Tibial nerve (tissue), 4 donors: ENCODE data around the gene KIRREL1. TPM values are rescaled to one million over a fixed set of nuclear protein-coding genes. Genes with fewer than 3 reads are reported as not detected.

Source experiments
- DNase-seq, 2 donors: peaks; one replicate each; pipeline ENCODE4 v3.0.0-alpha.2; 2019; ENCODE audit warnings: low spot score in 2 of 2
- H3K27ac ChIP-seq, 4 donors: fragments of 200-600 bp; sonication (generic) in 3 of 4; one replicate each; pipeline ENCODE4 v1.5.1; 2017 to 2019; ENCODE audit warnings: mild to moderate bottlenecking in 1 of 4
- H3K27me3 ChIP-seq, 2 donors: fragments of 200-600 bp; sonication (generic) in 1 of 2; one replicate each; pipeline versions ENCODE4 v1.5.1 to v1.6.0; 2017 to 2019
- H3K36me3 ChIP-seq, 3 donors: fragments of 200-600 bp; sonication (generic); one replicate each; pipeline ENCODE4 v1.5.1; 2018 to 2019
- H3K4me1 ChIP-seq, 4 donors: fragments of 200-600 bp; sonication (generic) in 3 of 4; one replicate each; pipeline ENCODE4 v1.5.1; 2017 to 2019
- H3K4me3 ChIP-seq, 4 donors: fragments of 200-600 bp; sonication (generic) in 3 of 4; one replicate each; pipeline ENCODE4 v1.5.1; 2017 to 2019; ENCODE audit warnings: mild to moderate bottlenecking in 1 of 4, moderate library complexity in 1 of 4
- H3K9me3 ChIP-seq, 4 donors: fragments of 200-600 bp; sonication (generic) in 3 of 4; one replicate each; pipeline ENCODE4 v1.5.1; 2017 to 2019
- EP300 ChIP-seq, 2 donors: sonication (generic); formaldehyde crosslinking; IDR thresholded peaks; one replicate each; pipeline ENCODE4 v1.6.1; 2017; ENCODE audit warnings: antibody characterized with exemption in 2 of 2, mild to moderate bottlenecking in 1 of 2
- POLR2A ChIP-seq, 2 donors: fragments of 450-650 bp; IDR thresholded peaks; one replicate each; pipeline ENCODE4 v1.6.1; 2017; ENCODE audit warnings: antibody characterized with exemption in 2 of 2, mild to moderate bottlenecking in 2 of 2, moderate library complexity in 2 of 2
- WGBS, 2 donors: methylation state at CpG; one replicate each; pipeline ENCODE4 v1.1.5; 2018; 5-methylcytosine and 5-hydroxymethylcytosine counted together
- total RNA-seq, 4 donors: library from RNA; depleted of rRNA; stranded (reverse); fragments of >200 nt; gene quantifications; one replicate each; pipeline ENCODE4 v1.1.0, GENCODE V29; 2016
- TF ChIP-seq, protein P1 (sequence below), 5 experiments: fragments of 200-600 bp in 3 of 5; fragments of 450-650 bp in 2 of 5; sonication (generic) in 3 of 5; IDR thresholded peaks; one replicate each; pipeline ENCODE4 v1.5.1; 2016 to 2019; ENCODE audit warnings: antibody characterized with exemption in 5 of 5, mild to moderate bottlenecking in 3 of 5, moderate library complexity in 2 of 5

The KIRREL1 gene
- total RNA-seq, 4 donors from 2014 or later, result 47.1 to 60.6 (median 50.7) TPM

DNA sequence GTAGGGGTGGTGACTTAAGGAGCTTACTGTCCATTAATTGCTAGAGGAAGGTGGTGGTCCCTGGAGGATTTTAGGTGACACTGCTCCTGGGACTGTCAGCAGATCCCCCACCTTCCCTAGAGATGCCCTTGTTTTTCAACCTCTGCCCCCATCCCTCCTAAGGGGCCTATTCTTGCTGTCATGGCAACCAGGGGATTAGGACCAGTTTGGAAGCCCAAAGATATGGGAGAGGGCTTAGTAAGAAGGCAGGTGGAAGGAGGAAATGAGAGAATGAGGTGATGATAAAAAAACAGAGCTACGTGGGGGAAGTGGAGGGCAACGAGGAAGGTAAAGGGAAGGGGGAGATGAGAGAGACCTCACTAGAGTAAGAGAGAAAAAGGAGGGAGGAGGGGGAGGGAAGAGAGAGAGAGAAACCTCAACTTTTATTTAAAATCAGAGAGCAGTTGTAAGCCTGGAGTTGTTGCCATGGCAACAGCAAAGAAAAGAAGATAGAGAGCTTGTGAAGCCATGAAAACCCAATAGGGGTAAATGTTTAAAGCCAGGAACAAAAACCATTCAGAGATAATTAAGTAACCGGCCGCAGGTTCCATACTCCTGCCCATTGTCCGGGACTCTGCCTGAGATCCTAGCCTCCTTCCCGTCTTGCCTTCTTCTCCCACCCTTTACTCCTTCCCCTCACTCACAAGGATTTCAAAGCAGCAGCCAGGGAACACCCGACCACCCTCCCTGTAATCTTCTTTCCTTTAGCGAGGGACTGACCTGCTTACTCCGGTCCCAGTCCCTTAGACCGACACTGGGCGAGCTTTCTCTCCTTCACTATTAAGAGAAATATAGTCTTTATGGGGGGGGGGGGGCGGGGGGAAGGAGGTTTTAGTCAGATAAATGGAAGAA, 20.6 kb downstream of the KIRREL1 start:
- Histone ChIP-seq H3K36me3 (no peaks in the 10 kb centered on the region), H3K27ac (peak overlapping the region; percentile 46 to 97 (median 80)), H3K9me3 (no peaks in the 10 kb centered on the region), H3K27me3 (no peaks in the 10 kb centered on the region), H3K4me3 (no peak overlapping the region), H3K4me1 (peaks cover 2 to 98% (median 70%) of the 10 kb centered on the region in 4 donors)
- 23 to 34% methylated on average over 12 of the region's 12 CpGs for WGBS, 2 donors
- TF ChIP-seq EP300 (IDR thresholded peaks at IDR 0.05), result no peak
- TF ChIP-seq, protein P1, sequence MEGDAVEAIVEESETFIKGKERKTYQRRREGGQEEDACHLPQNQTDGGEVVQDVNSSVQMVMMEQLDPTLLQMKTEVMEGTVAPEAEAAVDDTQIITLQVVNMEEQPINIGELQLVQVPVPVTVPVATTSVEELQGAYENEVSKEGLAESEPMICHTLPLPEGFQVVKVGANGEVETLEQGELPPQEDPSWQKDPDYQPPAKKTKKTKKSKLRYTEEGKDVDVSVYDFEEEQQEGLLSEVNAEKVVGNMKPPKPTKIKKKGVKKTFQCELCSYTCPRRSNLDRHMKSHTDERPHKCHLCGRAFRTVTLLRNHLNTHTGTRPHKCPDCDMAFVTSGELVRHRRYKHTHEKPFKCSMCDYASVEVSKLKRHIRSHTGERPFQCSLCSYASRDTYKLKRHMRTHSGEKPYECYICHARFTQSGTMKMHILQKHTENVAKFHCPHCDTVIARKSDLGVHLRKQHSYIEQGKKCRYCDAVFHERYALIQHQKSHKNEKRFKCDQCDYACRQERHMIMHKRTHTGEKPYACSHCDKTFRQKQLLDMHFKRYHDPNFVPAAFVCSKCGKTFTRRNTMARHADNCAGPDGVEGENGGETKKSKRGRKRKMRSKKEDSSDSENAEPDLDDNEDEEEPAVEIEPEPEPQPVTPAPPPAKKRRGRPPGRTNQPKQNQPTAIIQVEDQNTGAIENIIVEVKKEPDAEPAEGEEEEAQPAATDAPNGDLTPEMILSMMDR (IDR thresholded peaks at IDR 0.05), result no peak
- no peak for TF ChIP-seq POLR2A (IDR thresholded peaks at IDR 0.05)
- peak in 1 of 2 donors; percentile 44 for DNase-seq

DNA sequence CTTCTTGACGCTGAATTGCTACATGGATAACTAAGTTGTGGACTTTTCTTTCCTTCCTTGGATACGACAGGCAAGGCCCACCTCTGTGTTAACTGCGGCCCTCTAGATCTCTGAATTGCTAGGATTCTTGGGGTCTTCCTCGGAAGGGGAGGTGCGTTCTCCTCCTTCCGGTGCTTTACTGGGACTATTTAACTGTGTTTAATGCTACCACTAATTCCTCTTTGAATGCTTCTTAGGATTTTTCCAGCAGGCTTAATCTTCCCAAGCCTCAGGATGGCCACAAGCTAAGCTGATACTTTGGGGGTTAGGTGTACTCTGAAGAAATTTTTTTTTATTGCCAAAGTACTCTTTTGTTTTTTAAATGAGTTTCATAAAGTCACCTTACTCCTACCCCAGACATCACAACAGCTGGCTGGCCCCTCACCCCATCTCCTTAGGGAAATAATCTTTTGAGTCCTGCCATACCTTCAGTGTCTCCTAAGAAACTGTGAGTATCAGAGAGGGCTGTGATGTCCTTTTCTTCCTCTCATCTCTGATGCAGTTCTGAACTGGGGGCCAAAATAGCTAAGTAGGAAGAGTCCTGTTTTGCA, 21.4 kb downstream of the KIRREL1 start:
- no peak overlapping the region for H3K4me3 ChIP-seq
- no peak for TF ChIP-seq EP300 (IDR thresholded peaks at IDR 0.05)
- TF ChIP-seq, protein P1 (IDR thresholded peaks at IDR 0.05), result no peak
- TF ChIP-seq POLR2A (IDR thresholded peaks at IDR 0.05), result no peak
- H3K9me3 ChIP-seq, result no peaks in the 10 kb centered on the region
- no peak for DNase-seq
- no peaks in the 10 kb centered on the region for H3K27me3 ChIP-seq
- H3K36me3 ChIP-seq, result no peaks in the 10 kb centered on the region
- H3K4me1 ChIP-seq, result peaks cover 0 to 98% (median 70%) of the 10 kb centered on the region in 4 donors
- peak overlapping the region; percentile 46 to 97 (median 80) for H3K27ac ChIP-seq
- 34 to 49% methylated on average over 6 of the region's 6 CpGs for WGBS, 2 donors

DNA sequence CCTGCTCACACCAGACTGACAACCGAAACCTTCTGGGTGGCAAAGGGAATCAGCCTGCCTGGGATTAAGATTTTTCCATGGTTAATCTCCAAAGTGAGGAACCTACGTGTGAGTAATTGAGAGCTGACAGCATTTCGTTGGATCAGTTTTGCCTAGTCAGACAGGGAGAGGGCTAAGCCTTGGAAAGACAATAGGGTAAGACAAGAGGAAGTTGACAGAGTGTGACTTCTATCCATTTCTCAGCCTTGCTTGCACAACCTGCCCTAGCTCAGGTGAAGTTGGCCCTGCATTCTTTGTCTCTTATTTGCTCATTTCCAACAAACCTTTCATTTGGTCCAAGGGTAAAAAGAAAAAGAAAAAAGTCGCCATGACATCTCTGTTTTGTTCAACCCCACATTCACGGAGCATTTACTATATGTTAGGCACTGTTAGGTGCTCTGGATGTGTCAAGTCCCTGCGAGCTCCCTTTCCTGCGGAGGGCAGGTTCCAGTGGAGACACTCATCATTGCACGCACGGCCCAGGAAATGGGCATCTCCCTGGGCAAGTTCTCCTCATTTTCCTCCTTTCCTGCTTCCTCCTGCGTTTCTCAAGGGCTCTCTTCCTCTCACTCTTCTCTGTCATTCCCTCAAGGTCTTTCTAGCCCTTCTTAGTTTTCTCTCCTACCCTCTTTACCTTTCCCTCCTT, 23.3 kb downstream of the KIRREL1 start:
- H3K27ac ChIP-seq, result peak overlapping the region; percentile 50 to 97 (median 84)
- TF ChIP-seq EP300 (IDR thresholded peaks at IDR 0.05), result no peak
- 57 to 60% methylated on average over 10 of the region's 10 CpGs for WGBS, 2 donors
- no peaks in the 10 kb centered on the region for H3K27me3 ChIP-seq
- DNase-seq, result no peak
- no peak overlapping the region for H3K4me3 ChIP-seq
- H3K9me3 ChIP-seq, result no peaks in the 10 kb centered on the region
- H3K36me3 ChIP-seq, result no peaks in the 10 kb centered on the region
- H3K4me1 ChIP-seq, result peaks cover 0 to 100% (median 78%) of the 10 kb centered on the region in 4 donors

DNA sequence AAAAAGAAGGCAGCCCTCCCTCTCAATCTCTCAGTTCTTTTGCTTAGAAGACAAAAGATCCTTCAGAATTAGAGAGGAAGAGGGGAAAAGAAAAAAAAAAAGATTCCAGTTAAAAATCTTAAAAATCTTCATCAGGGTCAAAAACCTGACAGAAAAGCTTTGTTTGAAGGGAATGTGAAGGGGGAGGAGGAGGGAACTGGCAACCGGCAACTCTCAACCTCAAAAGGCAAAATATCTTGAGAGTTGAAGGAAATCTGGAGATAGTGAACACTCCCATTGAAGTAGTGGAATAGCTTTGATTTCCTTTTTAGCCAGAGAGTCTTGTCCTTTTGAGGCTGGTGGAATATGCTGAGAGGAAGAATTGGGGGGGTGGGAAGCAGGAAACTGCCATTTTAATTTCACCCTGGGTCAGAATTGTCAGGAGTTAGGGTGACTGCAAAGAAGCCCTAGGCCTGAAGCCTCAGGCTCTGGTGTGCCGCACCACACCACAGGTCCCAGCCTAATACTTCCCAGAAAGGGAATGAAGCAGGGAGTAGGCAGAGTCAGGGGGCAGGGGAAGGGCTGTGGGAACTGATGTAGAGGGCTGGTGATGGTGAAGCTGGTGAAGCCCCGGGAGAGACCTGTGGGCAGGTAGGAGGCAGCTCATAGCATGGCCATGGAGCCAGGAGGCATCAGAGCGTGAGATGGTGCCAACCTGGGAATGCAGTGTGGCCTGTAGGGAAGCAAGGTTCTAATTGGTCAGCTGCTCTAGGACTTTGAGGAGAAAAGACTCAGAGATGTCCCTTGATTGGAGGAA, 24.6 kb downstream of the KIRREL1 start:
- H3K27ac ChIP-seq, result peak overlapping the region; percentile 68 to 97 (median 84)
- H3K4me1 ChIP-seq, result peaks cover 0 to 100% (median 79%) of the 10 kb centered on the region in 4 donors
- no peak overlapping the region for H3K4me3 ChIP-seq
- H3K36me3 ChIP-seq, result no peaks in the 10 kb centered on the region
- no peak for DNase-seq
- TF ChIP-seq, protein P1 (IDR thresholded peaks at IDR 0.05), result no peak
- no peak for TF ChIP-seq EP300 (IDR thresholded peaks at IDR 0.05)
- TF ChIP-seq POLR2A (IDR thresholded peaks at IDR 0.05), result no peak
- H3K9me3 ChIP-seq, result no peaks in the 10 kb centered on the region
- WGBS, 2 donors, result 38 to 48% methylated on average over 4 of the region's 4 CpGs
- H3K27me3 ChIP-seq, result no peaks in the 10 kb centered on the region
